ENCODE measurements around the gene R3HDM2. TPM values are rescaled to one million over a fixed set of nuclear protein-coding genes. Genes with fewer than 3 reads are reported as not detected.
"Not testable (repeated sequence)": the region's sequence is repeated elsewhere in the genome, so short reads cannot be mapped to it uniquely, and the experiment has no call there.

The R3HDM2 gene
- total RNA-seq, 1 experiment from 2014 or later, result 34.7 TPM

DNA sequence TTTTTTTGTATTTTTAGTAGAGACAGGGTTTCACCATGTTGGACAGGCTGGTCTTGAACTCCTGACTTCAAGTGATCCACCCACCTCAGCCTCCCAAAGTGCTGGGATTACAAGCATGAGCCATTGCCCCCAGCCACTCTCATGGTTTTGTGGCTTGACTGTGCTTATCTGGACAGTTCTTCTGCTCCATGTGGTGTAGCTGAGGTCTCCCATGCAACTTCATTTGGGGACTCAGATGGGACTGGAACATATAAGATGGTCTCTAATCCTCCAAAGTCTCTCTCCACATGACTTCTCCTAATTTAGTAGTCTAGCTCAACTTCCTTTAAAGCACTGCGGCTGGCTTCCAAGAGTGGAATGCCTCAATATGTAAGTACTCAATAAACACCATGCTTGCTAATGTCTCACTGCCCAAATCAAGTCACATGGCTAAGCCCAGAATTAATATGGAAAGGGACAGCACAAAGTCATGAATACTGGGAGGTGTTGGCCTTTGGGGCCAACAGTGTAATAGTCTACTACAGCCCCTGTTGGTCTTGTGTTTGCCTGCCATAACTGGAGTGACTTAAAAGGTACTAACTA is 11.1 kb upstream of the R3HDM2 start:
- POLR2A ChIA-PET, result no interaction called here
- no peak for DNase-seq (ENCODE audit: low spot score)
- no peak for ATAC-seq
- TF ChIP-seq ETV6 (CRISPR knock-in tag; IDR thresholded peaks at IDR 0.05), result no peak
- no peak for TF ChIP-seq ZNF423 (CRISPR knock-in tag; IDR thresholded peaks at IDR 0.05)
- TF ChIP-seq, protein P1, sequence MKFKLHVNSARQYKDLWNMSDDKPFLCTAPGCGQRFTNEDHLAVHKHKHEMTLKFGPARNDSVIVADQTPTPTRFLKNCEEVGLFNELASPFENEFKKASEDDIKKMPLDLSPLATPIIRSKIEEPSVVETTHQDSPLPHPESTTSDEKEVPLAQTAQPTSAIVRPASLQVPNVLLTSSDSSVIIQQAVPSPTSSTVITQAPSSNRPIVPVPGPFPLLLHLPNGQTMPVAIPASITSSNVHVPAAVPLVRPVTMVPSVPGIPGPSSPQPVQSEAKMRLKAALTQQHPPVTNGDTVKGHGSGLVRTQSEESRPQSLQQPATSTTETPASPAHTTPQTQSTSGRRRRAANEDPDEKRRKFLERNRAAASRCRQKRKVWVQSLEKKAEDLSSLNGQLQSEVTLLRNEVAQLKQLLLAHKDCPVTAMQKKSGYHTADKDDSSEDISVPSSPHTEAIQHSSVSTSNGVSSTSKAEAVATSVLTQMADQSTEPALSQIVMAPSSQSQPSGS (CRISPR knock-in tag; IDR thresholded peaks at IDR 0.05; ENCODE audit: borderline replicate concordance, low read depth), result no peak
- TF ChIP-seq, protein P2, sequence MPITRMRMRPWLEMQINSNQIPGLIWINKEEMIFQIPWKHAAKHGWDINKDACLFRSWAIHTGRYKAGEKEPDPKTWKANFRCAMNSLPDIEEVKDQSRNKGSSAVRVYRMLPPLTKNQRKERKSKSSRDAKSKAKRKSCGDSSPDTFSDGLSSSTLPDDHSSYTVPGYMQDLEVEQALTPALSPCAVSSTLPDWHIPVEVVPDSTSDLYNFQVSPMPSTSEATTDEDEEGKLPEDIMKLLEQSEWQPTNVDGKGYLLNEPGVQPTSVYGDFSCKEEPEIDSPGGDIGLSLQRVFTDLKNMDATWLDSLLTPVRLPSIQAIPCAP (CRISPR knock-in tag; IDR thresholded peaks at IDR 0.05), result no peak
- TF ChIP-seq GRHL2 (CRISPR knock-in tag; IDR thresholded peaks at IDR 0.05; ENCODE audit: insufficient replicate concordance, severe bottlenecking), result no peak
- TF ChIP-seq PRRX2 (CRISPR knock-in tag; IDR thresholded peaks at IDR 0.05), result no peak
- TF ChIP-seq FOXJ3 (CRISPR knock-in tag; IDR thresholded peaks at IDR 0.05; ENCODE audit: borderline replicate concordance), result no peak
- TF ChIP-seq, protein P3, sequence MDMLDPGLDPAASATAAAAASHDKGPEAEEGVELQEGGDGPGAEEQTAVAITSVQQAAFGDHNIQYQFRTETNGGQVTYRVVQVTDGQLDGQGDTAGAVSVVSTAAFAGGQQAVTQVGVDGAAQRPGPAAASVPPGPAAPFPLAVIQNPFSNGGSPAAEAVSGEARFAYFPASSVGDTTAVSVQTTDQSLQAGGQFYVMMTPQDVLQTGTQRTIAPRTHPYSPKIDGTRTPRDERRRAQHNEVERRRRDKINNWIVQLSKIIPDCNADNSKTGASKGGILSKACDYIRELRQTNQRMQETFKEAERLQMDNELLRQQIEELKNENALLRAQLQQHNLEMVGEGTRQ (CRISPR knock-in tag; IDR thresholded peaks at IDR 0.05), result no peak
- TF ChIP-seq ATF1 (CRISPR knock-in tag; IDR thresholded peaks at IDR 0.05), result no peak
- no peak for TF ChIP-seq NR1H2 (CRISPR knock-in tag; IDR thresholded peaks at IDR 0.05)
- no peak for TF ChIP-seq CBFB (CRISPR knock-in tag; IDR thresholded peaks at IDR 0.05; ENCODE audit: low read depth)
- no peak for TF ChIP-seq TCF7 (CRISPR knock-in tag; IDR thresholded peaks at IDR 0.05; ENCODE audit: low read depth)
- peaks cover 12% of the 10 kb centered on the region for H3K9me3 Mint-ChIP-seq
- H3K36me3 Mint-ChIP-seq, result peaks cover 10% of the 10 kb centered on the region
- no peak overlapping the region for H3K4me3 Mint-ChIP-seq
- no peak overlapping the region for H3K27ac Mint-ChIP-seq
- H3K4me1 Mint-ChIP-seq, result no peaks in the 10 kb centered on the region
- CTCF ChIA-PET, result interaction anchor here (1.6 kb wide), 1 partner anchor 11 kb away, joined by 4 read pairs; no protein-coding TSS in a partner anchor
- peaks cover 9% of the 10 kb centered on the region for H3K27me3 Mint-ChIP-seq (ENCODE audit: low read depth)

DNA sequence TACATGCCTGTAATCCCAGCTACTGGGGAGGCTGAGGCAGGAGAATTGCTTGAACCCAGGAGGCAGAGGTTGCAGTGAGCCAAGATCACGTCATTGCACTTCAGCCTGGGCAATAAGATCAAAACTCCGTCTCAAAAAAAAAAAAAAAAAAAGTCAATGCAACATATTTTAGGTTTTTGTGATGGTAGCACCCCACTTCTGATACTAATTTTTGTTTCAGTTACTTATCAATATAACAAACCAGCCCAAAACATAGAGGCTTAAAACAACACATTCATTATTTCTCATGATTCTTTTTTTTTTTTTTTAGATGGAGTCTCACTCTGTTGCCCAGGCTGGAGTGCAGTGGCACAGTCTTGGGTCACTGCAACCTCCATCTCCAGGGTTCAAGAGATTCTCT is 10.6 kb upstream of the R3HDM2 start:
- not testable (repeated sequence) for H3K27ac Mint-ChIP-seq; H3K4me3 Mint-ChIP-seq; H3K27me3 Mint-ChIP-seq (ENCODE audit: low read depth); H3K4me1 Mint-ChIP-seq; H3K36me3 Mint-ChIP-seq; DNase-seq (ENCODE audit: low spot score); ATAC-seq
- POLR2A ChIA-PET, result interaction anchor here (0.6 kb wide), 1 partner anchor 965 kb away, joined by 4 read pairs; no protein-coding TSS in a partner anchor
- CTCF ChIA-PET, result interaction anchor here (1.6 kb wide), 1 partner anchor 12 kb away, joined by 4 read pairs; no protein-coding TSS in a partner anchor
- H3K9me3 Mint-ChIP-seq, result peaks cover 12% of the 10 kb centered on the region

DNA sequence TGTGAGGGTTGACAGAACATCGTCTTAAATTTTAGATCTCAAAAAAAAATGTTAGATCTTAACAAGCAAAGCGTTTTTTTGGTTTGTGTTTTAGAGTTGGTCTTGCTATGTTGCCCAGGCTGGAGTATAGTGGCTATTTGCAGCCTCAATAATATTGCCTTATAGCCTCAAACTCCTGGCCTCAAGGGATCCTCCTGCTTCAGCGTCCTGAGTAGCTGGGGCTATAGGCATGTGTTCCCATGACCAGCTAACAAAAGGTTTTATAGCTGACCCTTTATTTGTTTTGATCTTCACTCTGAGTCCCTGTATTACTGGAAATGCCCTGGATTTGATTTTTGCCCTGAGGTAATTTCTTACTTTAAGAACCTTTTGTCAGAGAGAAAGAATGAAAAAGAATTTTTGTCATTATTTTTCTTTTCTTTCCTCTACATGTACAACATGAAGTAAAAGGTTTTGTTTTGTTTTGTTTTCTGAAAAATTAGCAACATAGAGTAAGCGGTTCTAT is 9.0 kb upstream of the R3HDM2 start:
- H3K4me1 Mint-ChIP-seq, result no peaks in the 10 kb centered on the region
- H3K27ac Mint-ChIP-seq, result no peak overlapping the region
- ChIA-PET POLR2A (no interaction called here), CTCF (interaction anchor here (0.7 kb wide), 1 partner anchor 132 kb away, joined by 4 read pairs; no protein-coding TSS in a partner anchor)
- H3K4me3 Mint-ChIP-seq, result no peak overlapping the region
- DNase-seq (ENCODE audit: low spot score), result no peak
- TF ChIP-seq GABPB1 (CRISPR knock-in tag; IDR thresholded peaks at IDR 0.05), result no peak
- TF ChIP-seq, protein P4, sequence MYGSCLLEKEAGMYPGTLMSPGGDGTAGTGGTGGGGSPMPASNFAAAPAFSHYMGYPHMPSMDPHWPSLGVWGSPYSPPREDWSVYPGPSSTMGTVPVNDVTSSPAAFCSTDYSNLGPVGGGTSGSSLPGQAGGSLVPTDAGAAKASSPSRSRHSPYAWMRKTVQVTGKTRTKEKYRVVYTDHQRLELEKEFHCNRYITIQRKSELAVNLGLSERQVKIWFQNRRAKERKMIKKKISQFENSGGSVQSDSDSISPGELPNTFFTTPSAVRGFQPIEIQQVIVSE (CRISPR knock-in tag; IDR thresholded peaks at IDR 0.05; ENCODE audit: borderline replicate concordance), result no peak
- TF ChIP-seq ZNF219 (CRISPR knock-in tag; IDR thresholded peaks at IDR 0.05; ENCODE audit: borderline replicate concordance), result no peak
- TF ChIP-seq, protein P5, sequence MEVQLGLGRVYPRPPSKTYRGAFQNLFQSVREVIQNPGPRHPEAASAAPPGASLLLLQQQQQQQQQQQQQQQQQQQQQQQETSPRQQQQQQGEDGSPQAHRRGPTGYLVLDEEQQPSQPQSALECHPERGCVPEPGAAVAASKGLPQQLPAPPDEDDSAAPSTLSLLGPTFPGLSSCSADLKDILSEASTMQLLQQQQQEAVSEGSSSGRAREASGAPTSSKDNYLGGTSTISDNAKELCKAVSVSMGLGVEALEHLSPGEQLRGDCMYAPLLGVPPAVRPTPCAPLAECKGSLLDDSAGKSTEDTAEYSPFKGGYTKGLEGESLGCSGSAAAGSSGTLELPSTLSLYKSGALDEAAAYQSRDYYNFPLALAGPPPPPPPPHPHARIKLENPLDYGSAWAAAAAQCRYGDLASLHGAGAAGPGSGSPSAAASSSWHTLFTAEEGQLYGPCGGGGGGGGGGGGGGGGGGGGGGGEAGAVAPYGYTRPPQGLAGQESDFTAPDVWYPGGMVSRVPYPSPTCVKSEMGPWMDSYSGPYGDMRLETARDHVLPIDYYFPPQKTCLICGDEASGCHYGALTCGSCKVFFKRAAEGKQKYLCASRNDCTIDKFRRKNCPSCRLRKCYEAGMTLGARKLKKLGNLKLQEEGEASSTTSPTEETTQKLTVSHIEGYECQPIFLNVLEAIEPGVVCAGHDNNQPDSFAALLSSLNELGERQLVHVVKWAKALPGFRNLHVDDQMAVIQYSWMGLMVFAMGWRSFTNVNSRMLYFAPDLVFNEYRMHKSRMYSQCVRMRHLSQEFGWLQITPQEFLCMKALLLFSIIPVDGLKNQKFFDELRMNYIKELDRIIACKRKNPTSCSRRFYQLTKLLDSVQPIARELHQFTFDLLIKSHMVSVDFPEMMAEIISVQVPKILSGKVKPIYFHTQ (CRISPR knock-in tag; IDR thresholded peaks at IDR 0.05), result no peak
- TF ChIP-seq NR3C1 (CRISPR knock-in tag; conservative IDR thresholded peaks at IDR 0.05; ENCODE audit: low read depth), result no peak
- TF ChIP-seq CREM (CRISPR knock-in tag; IDR thresholded peaks at IDR 0.05), result no peak
- peaks cover 12% of the 10 kb centered on the region for H3K9me3 Mint-ChIP-seq
- H3K36me3 Mint-ChIP-seq, result peaks cover 10% of the 10 kb centered on the region
- H3K27me3 Mint-ChIP-seq (ENCODE audit: low read depth), result peaks cover 9% of the 10 kb centered on the region
- no peak for ATAC-seq

Measured in WTC11 (cell line).